HL-60/S4 (cell line): Measurements from ENCODE around the gene DCLK1.

Source experiments
- in situ Hi-C: fragments of 300-500 bp; cut with MboI; formaldehyde crosslinking; loops from 2 replicates; pipeline ENCODE4 v1.14.3; 2022; ENCODE audit warnings: low sequenced_read_pairs

The DCLK1 gene

GRCh38 chr13:36131222-36131930 is at the start of gene DCLK1:
Gene DCLK1 (minus strand): TSS chr13:36131382.
- in situ Hi-C loops: no loop called here

GRCh38 chr13:36175621-36176020 is 44.4 kb upstream of the DCLK1 start:
- in situ Hi-C loops: no loop called here

GRCh38 chr13:36174923-36175322 is 43.7 kb upstream of the DCLK1 start:
- in situ Hi-C loops: no loop called here

GRCh38 chr13:36173571-36174322 is 42.6 kb upstream of the DCLK1 start:
- in situ Hi-C loops: no loop called here

GRCh38 chr13:36166046-36166445 is 34.9 kb upstream of the DCLK1 start:
- in situ Hi-C loops: no loop called here

GRCh38 chr13:36163809-36164308 is 32.7 kb upstream of the DCLK1 start:
- in situ Hi-C loops: no loop called here

GRCh38 chr13:36163286-36163685 is 32.1 kb upstream of the DCLK1 start:
- in situ Hi-C loops: no loop called here

- in situ Hi-C loops: no loop called here
Observed at GRCh38 chr13:36160297-36160696, 29.1 kb upstream of the DCLK1 start.

- in situ Hi-C loops: no loop called here
Observed at GRCh38 chr13:36158611-36159010, 27.4 kb upstream of the DCLK1 start.

GRCh38 chr13:36157480-36157879 is 26.3 kb upstream of the DCLK1 start:
- in situ Hi-C loops: no loop called here

- in situ Hi-C loops: no loop called here
Observed at GRCh38 chr13:36154567-36155291, 23.5 kb upstream of the DCLK1 start.

- in situ Hi-C loops: no loop called here
Observed at GRCh38 chr13:36151591-36151990, 20.4 kb upstream of the DCLK1 start.

GRCh38 chr13:36148446-36148845 is 17.3 kb upstream of the DCLK1 start:
- in situ Hi-C loops: no loop called here

GRCh38 chr13:36147330-36147729 is 16.1 kb upstream of the DCLK1 start:
- in situ Hi-C loops: no loop called here

GRCh38 chr13:36146511-36147269 is 15.5 kb upstream of the DCLK1 start:
- in situ Hi-C loops: no loop called here

- in situ Hi-C loops: no loop called here
Observed at GRCh38 chr13:36143738-36144137, 12.6 kb upstream of the DCLK1 start.

- in situ Hi-C loops: no loop called here
Observed at GRCh38 chr13:36142735-36143134, 11.6 kb upstream of the DCLK1 start.

- in situ Hi-C loops: no loop called here
Observed at GRCh38 chr13:36135876-36136275, 4.7 kb upstream of the DCLK1 start.

- in situ Hi-C loops: no loop called here
Observed at GRCh38 chr13:36134632-36135031, 3.5 kb upstream of the DCLK1 start.

GRCh38 chr13:36133950-36134626 is 2.9 kb upstream of the DCLK1 start:
- in situ Hi-C loops: no loop called here
